Psoas muscle (tissue), 8 donors: ENCODE measurements around the gene TFB1M. TPM values are rescaled to one million over a fixed set of nuclear protein-coding genes. Genes with fewer than 3 reads are reported as not detected.

ENCODE experiments used
- ATAC-seq, 4 donors: fragments of 200-7000 bp; cut with Tn5 transposase; one replicate each; pipeline ENCODE4 v1.9.1; 2020; ENCODE audit warnings: moderate library complexity in 3 of 4, mild to moderate bottlenecking in 2 of 4
- DNase-seq, 2 donors: peaks; one replicate each; pipeline ENCODE4 v3.0.0-alpha.2; 2020
- H3K27ac ChIP-seq: fragments of 200-600 bp; one replicate; pipeline ENCODE4 v1.8.0; 2022
- H3K27me3 ChIP-seq, 3 donors: fragments of 200-600 bp in 1 of 3; one replicate each; pipeline versions ENCODE4 v1.6.1 to v1.8.0; 2013 to 2022; ENCODE audit warnings: low read length in 2 of 3, mild to moderate bottlenecking in 2 of 3, moderate library complexity in 1 of 3; ENCODE audit not compliant: insufficient read depth in 3 of 3
- H3K36me3 ChIP-seq, 2 donors: fragments of 200-600 bp in 1 of 2; one replicate each; pipeline versions ENCODE4 v1.6.1 to v1.8.0; 2013 to 2022; ENCODE audit warnings: low read depth in 1 of 2, mild to moderate bottlenecking in 1 of 2, moderate library complexity in 1 of 2; ENCODE audit not compliant: insufficient read depth in 1 of 2
- H3K4me1 ChIP-seq: fragments of 200-600 bp; one replicate; pipeline ENCODE4 v1.8.0; 2022
- H3K4me3 ChIP-seq: fragments of 200-600 bp; one replicate; pipeline ENCODE4 v1.8.0; 2022; ENCODE audit warnings: mild to moderate bottlenecking
- H3K9me3 ChIP-seq: fragments of 200-600 bp; one replicate; pipeline ENCODE4 v1.8.0; 2022
- CTCF ChIP-seq: fragments of 200-600 bp; IDR thresholded peaks from one replicate; pipeline ENCODE4 v1.8.0; 2022; ENCODE audit warnings: antibody characterized with exemption
- WGBS, 3 donors: extraction: QIAGEN DNeasy Blood & Tissue Kit; methylation state at CpG; one replicate each; pipeline versions ENCODE4 v1.1.6 to v1.1.7; 2013; 5-methylcytosine and 5-hydroxymethylcytosine counted together
- intact Hi-C, 2 donors: fragments of 100-400 bp; cut with DNase I; formaldehyde crosslinking; loops; one replicate each; pipeline versions ENCODE4 v1.11.0 to v1.14.2; 2022
- polyA plus RNA-seq, 3 donors: library from polyadenylated mRNA; stranded (reverse); fragments of 200-250 nt; gene quantifications; one replicate each; pipeline ENCODE4 v1.2.3, GENCODE V29; 2013
- total RNA-seq, 4 donors: library from RNA; stranded (reverse); fragmentation: NEBNext Ultra II Directional in 2 of 4; extraction: Animal tissue kit (Norgen Biotek cat#: 25700) in 2 of 4; gene quantifications; one replicate each; pipeline versions ENCODE4 v1.2.1 to v1.2.4, GENCODE V29; 2021 to 2023
- donor health status: healthy with polysubstance abuse.
- donor health status: DM: no; HTN: no; CAD: no; lungs with moderate emphysema.
- donor health status: Bipolar disorder and iron deficiency.
- donor health status: healthy.
- donor health status: DM: yes; HTN: yes; CAD: no.
- donor health status: DM: no; HTN: no; CAD: no.
- donor health status: DM: no; HTN: no; CAD: no.
- donor health status: DM: yes; HTN: yes; CAD: no.

TFB1M gene
- total and polyA plus RNA-seq, 7 donors = 7.2 to 25.9 (median 17.8) TPM

GRCh38 chr6:155303361-155303870 lies 10.9 kb downstream of the TFB1M start:
- Histone ChIP-seq H3K4me1 (no peaks in the 10 kb centered on the region), H3K4me3 (no peak overlapping the region), H3K27ac (no peak overlapping the region), H3K36me3 (peaks cover 0 to 68% of the 10 kb centered on the region in 2 donors), H3K9me3 (no peaks in the 10 kb centered on the region), H3K27me3 (no peaks in the 10 kb centered on the region)
- 66 to 74% (median 73%) methylated on average over 4 of the region's 4 CpGs for WGBS, 3 donors
- no peak for TF ChIP-seq CTCF
- DNase-seq = no peak
- intact Hi-C loops = no loop called here
- ATAC-seq = no peak

GRCh38 chr6:155301867-155302266 lies 12.4 kb downstream of the TFB1M start:
- peaks cover 0 to 67% of the 10 kb centered on the region in 2 donors for H3K36me3 ChIP-seq
- no peak for TF ChIP-seq CTCF
- H3K4me3 ChIP-seq = no peak overlapping the region
- no peaks in the 10 kb centered on the region for H3K4me1 ChIP-seq
- WGBS, 3 donors = 94 to 97% (median 94%) methylated on average over 2 of the region's 2 CpGs
- DNase-seq (no peak), ATAC-seq (no peak)
- H3K27ac ChIP-seq = no peak overlapping the region
- no peaks in the 10 kb centered on the region for H3K27me3 ChIP-seq
- intact Hi-C loops = no loop called here
- H3K9me3 ChIP-seq = no peaks in the 10 kb centered on the region

- no peak for DNase-seq
- Histone ChIP-seq H3K4me1 (no peaks in the 10 kb centered on the region), H3K36me3 (peaks cover 0 to 72% of the 10 kb centered on the region in 2 donors), H3K27ac (no peak overlapping the region), H3K9me3 (no peaks in the 10 kb centered on the region), H3K4me3 (no peak overlapping the region), H3K27me3 (no peaks in the 10 kb centered on the region)
- TF ChIP-seq CTCF = no peak
- intact Hi-C loops = no loop called here
- 85 to 92% (median 90%) methylated on average over 3 of the region's 3 CpGs for WGBS, 3 donors
- no peak for ATAC-seq
Observed at GRCh38 chr6:155297669-155298068, 16.6 kb downstream of the TFB1M start.

GRCh38 chr6:155292711-155293110 lies 21.6 kb downstream of the TFB1M start:
- no peaks in the 10 kb centered on the region for H3K9me3 ChIP-seq
- H3K4me3 ChIP-seq = no peak overlapping the region
- TF ChIP-seq CTCF = no peak
- H3K27ac ChIP-seq = no peak overlapping the region
- DNase-seq (no peak), ATAC-seq (no peak)
- H3K4me1 ChIP-seq = no peaks in the 10 kb centered on the region
- peaks cover 2 to 57% of the 10 kb centered on the region in 2 donors for H3K36me3 ChIP-seq
- intact Hi-C loops = no loop called here
- H3K27me3 ChIP-seq = no peaks in the 10 kb centered on the region
- WGBS, 3 donors = 65 to 84% (median 67%) methylated on average over 5 of the region's 5 CpGs

- H3K27me3 ChIP-seq = no peaks in the 10 kb centered on the region
- DNase-seq (no peak), ATAC-seq (no peak)
- 69 to 76% (median 72%) methylated on average over 3 of the region's 3 CpGs for WGBS, 3 donors
- TF ChIP-seq CTCF = no peak
- peaks cover 2 to 49% of the 10 kb centered on the region in 2 donors for H3K36me3 ChIP-seq
- H3K4me1 ChIP-seq = no peaks in the 10 kb centered on the region
- no peak overlapping the region for H3K4me3 ChIP-seq
- intact Hi-C loops = no loop called here
- no peak overlapping the region for H3K27ac ChIP-seq
- H3K9me3 ChIP-seq = no peaks in the 10 kb centered on the region
Observed at GRCh38 chr6:155291291-155291690, 23.0 kb downstream of the TFB1M start.
